Stimulated activated CD8-positive, alpha-beta memory T cell treated with anti-CD3 and anti-CD28 coated beads, Interleukin-4, amount 100 ng/mL, for 24 hours (primary cell): ENCODE measurements around the gene OR5K1.

Source experiments
- DNase-seq: peaks from one replicate; pipeline ENCODE4 v3.0.0-alpha.2; 2020; ENCODE audit warnings: low read depth

OR5K1 gene

DNA sequence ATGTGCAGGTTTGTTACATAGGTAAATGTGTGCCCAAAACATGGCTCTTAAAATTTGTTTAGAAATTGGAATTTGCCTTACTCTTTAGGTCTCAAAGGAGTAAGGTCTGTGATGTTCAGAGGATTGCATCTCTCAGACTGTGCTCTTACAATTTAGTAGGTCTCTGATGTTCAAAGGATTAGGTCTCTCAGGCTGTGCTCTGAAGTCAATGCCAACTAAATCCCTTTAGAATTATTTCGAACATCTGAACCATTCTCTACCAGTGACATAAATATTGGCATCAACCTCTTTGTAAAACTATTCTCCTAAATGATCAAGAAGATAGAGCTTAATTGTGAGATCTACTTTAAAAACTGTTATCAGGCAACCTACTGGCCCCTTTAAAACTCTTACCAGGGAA lies at the start of gene OR5K1:
TSS of gene OR5K1 (plus strand) at position 301 of the 400 bp plus-strand sequence. CDS start 6,376 bp downstream, outside the sequence.
- DNase-seq: no peak

DNA sequence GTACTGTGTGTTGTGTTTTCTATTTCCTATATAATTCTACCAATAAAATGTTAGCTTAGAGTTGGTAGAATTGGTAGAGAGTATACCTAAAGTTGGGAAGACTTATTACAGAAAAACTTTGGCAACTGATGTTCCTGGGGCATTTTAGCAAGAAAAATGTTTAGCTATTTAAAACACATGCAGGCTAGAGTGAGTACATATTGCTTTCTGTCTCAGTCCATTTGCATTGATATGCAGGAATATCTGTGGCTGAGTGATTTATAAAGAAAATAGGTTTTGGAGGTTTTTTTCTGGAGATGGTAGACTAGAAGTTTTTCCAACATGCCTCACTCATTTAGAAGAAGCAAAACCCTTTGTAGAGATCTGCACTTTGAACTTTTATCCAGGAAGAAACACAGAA lies 30.4 kb upstream of the OR5K1 start:
- DNase-seq: no peak

- no peak for DNase-seq
Observed at GRCh38 chr3:98433764-98434163, 29.2 kb upstream of the OR5K1 start.

DNA sequence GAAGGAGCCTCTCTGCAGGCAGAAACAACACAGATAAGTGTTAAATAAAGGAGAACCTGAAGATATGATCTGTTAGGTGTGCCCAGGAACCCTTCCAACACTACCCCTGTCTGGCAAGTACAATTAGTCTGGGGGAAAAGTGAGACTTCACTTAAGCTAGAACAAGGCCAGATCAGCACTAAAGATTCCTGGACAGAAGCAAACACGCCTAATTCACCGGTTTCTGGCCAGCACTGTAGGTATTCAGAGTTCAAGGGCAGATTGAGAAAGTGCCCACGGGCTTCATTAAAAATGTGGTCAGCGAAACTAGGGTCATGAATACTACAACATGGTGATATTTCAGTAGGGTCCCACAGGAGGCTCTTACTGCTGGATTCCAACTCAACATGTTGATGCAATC lies 28.6 kb upstream of the OR5K1 start:
- DNase-seq: no peak

GRCh38 chr3:98440283-98440682 lies 22.7 kb upstream of the OR5K1 start:
- DNase-seq: no peak

DNA sequence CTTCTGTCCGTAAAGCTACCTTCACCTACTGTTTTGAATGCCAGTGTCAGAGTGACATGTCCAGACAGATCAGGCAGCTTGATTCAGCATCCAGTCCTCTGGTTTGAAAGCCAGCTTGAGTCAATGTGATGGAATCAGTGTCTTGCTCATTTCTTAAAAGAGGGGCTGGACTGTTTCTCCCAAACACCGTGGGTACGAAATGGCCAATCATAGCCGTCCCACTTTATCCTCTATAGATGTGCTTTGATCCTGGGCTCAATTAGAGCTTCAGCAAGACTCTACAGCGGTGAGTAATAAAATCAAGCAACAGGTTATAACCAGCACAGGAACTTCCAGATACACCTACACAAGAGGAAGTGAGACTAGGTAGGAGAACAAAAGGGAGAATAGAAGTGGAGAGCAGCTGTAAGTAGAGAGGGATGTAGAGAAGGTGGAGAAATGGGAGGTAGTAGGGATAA lies 17.0 kb upstream of the OR5K1 start:
- no peak for DNase-seq

DNA sequence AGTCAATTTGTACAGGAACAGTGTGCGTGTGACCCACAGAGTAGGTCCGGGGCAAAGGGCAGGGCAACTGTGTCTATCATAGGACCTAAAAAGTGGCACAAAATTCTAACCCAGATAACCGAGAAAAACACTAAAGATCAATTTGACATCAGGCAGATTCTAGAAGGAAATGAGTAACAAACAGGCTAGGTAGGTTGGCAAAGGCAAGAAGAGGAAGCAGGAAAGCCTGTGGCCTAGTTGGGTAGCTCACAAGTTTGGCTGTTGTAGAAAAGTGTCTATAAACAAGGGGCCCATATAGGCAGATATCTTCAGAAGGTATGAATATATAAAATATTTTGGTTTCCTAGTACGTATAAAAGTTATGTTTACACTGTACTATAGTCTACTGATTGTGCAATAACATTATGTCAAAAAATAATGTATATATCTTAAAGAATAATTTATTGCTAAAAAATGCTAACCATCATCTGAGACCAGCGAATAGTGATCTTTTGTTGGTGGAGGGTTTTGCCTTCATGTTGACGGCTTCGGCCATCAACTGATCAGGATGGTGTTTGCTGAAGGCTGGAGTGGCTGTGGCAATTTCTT lies 13.3 kb upstream of the OR5K1 start:
- no peak for DNase-seq

DNA sequence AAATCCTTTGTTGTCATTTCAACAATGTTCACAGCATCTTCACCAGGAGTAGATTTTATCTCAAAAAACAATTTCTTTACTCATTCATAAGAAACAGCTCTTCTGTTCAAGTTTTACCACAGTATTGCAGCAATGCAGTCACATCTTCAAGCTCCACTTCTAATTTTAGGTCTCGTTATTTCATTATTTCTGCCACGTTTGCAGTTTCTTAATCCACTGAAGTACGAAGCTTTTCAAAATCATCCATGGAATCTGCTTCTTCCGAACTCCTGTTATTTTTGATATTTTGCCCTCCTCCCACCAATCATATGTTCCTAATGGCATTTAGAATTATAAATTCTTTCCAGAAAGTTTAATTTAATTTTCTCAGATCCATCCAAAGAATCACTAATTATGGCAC lies 12.6 kb upstream of the OR5K1 start:
- no peak for DNase-seq

- no peak for DNase-seq
Observed at GRCh38 chr3:98453827-98454226, 9.2 kb upstream of the OR5K1 start.

DNA sequence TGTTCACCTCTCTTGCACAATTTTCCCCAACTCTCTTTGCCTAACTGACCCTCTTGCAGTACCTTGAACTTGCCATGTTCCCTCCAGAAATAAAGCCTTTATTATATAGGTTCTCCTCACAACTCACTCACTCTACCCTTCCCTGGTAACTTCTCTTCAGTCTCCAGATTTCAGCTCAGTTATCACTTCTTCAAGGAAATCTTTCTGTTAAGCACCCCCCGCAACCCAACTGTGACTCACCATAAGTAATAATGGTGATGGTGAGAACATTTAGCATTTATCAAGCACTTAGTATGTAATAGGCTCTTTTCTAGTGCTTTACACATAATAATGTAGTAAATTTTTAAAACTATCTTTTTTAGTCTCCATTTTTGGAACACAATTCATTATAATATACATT lies 8.1 kb upstream of the OR5K1 start:
- no peak for DNase-seq

- DNase-seq: no peak
Observed at GRCh38 chr3:98457543-98457942, 5.5 kb upstream of the OR5K1 start.

DNA sequence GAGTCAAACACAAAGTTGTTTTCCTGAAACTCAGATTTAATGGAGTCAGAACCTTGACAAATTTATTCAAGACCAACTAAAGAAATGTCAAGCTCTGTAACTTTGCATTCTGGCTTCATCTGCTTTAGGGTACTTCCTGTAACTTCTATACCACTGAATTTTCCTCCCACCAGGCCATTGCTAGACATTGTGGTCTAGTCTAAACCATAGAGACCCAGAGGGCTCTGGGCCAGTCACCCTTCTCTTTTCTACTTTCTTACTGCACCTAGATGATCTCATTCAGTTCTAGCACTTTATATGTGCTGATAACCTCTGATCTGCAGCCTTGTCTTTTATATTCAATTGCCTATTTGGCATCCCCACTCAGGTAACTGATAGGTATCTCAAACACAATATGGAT lies 2.8 kb upstream of the OR5K1 start:
- DNase-seq: no peak

GRCh38 chr3:98482717-98483482 lies 19.9 kb downstream of the OR5K1 start:
- no peak for DNase-seq

GRCh38 chr3:98483626-98484025 lies 20.6 kb downstream of the OR5K1 start:
- no peak for DNase-seq

GRCh38 chr3:98497381-98497780 lies 34.4 kb downstream of the OR5K1 start, which contains the start of gene OR5K2:
Gene OR5K2 (plus strand): TSS chr3:98497681. CDS start chr3:98497681, 0 bp downstream.
- no peak for DNase-seq

DNA sequence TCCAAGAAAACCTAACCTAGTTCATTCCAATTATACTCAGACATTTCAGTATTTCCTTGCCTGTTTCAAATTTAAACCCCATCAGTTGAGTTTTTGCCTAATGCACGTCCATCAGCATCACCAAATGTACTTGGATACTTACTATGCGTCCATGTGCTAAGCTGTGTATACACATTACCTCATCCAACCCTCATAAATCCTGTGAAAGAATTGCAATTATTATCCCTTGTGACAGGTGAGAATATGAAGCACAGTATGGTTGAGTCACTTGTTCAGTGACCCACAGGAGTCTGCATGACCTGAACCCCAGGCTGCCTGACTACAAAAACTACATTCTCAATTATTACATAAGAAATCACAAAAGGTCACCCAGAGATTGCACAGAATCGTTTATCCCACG lies 37.0 kb downstream of the OR5K1 start:
- DNase-seq: no peak

DNA sequence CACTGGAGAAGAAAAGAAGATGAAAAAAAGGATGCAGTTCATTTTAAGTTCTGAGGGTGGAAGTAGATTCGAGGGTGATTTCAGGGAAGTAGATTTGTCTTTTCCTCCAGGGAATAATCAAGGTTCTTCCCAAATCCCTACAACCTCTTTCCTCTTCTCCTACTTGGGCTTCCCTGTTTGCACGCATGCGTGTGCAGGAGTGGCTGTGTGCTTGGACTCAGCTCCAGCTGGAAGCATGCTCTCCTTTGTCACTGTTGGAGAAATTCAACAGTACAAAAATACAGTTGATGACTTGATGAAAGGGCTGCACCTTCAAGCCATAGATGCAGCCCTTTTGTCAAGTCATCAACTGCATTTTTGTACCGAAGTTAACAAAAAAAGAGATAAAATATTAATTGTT lies 38.3 kb downstream of the OR5K1 start:
- DNase-seq: no peak

GRCh38 chr3:98501863-98502576 lies 39.0 kb downstream of the OR5K1 start:
- no peak for DNase-seq

- DNase-seq: no peak
Observed at GRCh38 chr3:98504539-98504938, 41.5 kb downstream of the OR5K1 start.

- DNase-seq: no peak
Observed at GRCh38 chr3:98508582-98508981, 45.6 kb downstream of the OR5K1 start.

- DNase-seq: no peak
Observed at GRCh38 chr3:98512576-98512975, 49.6 kb downstream of the OR5K1 start.

DNA sequence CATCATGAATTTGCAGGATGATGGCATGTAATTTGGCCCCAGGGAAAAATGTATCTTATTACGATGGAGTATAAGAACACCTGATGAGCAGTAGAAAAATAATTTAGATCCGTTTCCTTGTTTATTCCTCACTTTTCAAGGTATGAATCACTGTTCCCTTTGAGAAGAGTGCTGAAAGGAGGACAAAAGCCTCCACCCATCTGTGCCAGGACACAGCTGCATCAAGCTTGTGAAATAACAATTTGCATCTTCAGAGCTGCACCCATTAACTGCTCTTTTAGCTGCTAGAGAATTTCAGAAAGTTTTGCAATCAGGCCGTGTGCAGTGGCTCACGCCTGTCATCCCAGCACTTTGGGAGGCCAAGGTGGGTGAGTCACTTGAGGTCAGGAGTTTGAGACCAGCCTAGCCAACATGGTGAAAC lies 50.1 kb downstream of the OR5K1 start:
- no peak for DNase-seq

DNA sequence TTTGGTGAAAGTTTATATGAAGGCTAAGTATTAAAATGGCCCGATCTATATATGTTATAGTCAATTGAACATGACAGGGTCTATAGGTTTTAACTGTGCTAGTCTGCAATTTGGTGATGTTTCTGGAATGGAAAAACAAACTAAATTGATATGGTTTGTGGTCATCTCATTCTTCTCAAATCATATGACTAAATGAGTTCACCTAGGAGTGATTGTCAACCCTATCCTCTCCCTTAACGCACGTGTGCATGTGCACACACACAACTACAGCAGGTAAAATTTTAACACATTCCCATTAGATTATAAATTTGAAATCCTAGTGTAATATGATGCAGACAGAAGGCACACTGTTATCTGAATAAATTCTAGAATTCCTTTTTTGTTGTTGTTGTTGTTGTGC lies 50.7 kb downstream of the OR5K1 start:
- no peak for DNase-seq
